Endothelial cell of umbilical vein (primary cell): ENCODE measurements around the gene MIER3. TPM values are rescaled to one million over a fixed set of nuclear protein-coding genes. Genes with fewer than 3 reads are reported as not detected.

ENCODE experiments used
- BruUV-seq: library from RNA; stranded (reverse); fragments of 400-500 nt; replicated peaks from 2 replicates; lab custom pipeline; 2021; lab: Mats Ljungman, UMichigan
- CTCF ChIA-PET: fragments of 300-600, 350-600 bp; sonication (Branson Sonifier 250); formaldehyde crosslinking; loops from one replicate; lab custom pipeline; 2021; ENCODE audit warnings: antibody characterized with exemption, inconsistent platforms; lab: Charles Lee
- POLR2A ChIA-PET: fragments of 300-600, 350-600 bp; sonication (Branson Sonifier 250); formaldehyde crosslinking; loops from one replicate; lab custom pipeline; 2021; ENCODE audit warnings: antibody characterized with exemption, inconsistent platforms; lab: Charles Lee
- DNase-seq: peaks from one replicate; pipeline ENCODE4 v3.0.0-alpha.2; 2011; ENCODE audit warnings: low read depth, low spot score
- FAIRE-seq: peaks from 2 replicates; lab custom pipeline; 2011; peaks lifted over from hg19 to GRCh38; lab: Jason Lieb, UNC
- H2AFZ ChIP-seq: 2 replicates; pipeline ENCODE4 v1.6.0; 2012; ENCODE audit warnings: low read depth, low read length, control low read depth, inconsistent platforms
- H3K27ac ChIP-seq: 2 replicates; pipeline ENCODE4 v1.5.1; 2011; ENCODE audit warnings: low read depth, mild to moderate bottlenecking, control low read depth, low read length, moderate library complexity; ENCODE audit not compliant: insufficient read depth
- H3K27me3 ChIP-seq, 2 experiments: 2 replicates each; pipeline versions ENCODE4 v1.6.0 to v1.6.1; 2011; ENCODE audit warnings: low read length in 2 of 2, mixed read lengths in 1 of 2; ENCODE audit not compliant: control insufficient read depth in 2 of 2, insufficient read depth in 2 of 2
- H3K36me3 ChIP-seq, 2 experiments: 2 replicates in 1 of 2; 3 replicates in 1 of 2; pipeline ENCODE4 v1.5.1; 2011; ENCODE audit warnings: low read length in 2 of 2, mild to moderate bottlenecking in 1 of 2, moderate library complexity in 1 of 2; ENCODE audit not compliant: control insufficient read depth in 2 of 2, insufficient read depth in 2 of 2; ENCODE audit errors: extremely low read depth in 1 of 2
- H3K4me1 ChIP-seq: 3 replicates; pipeline ENCODE4 v1.5.1; 2011; ENCODE audit warnings: mild to moderate bottlenecking, low read length; ENCODE audit not compliant: control insufficient read depth, insufficient read depth; ENCODE audit errors: extremely low read depth
- H3K4me2 ChIP-seq: 2 replicates; pipeline ENCODE4 v1.6.1; 2011; ENCODE audit warnings: low read length, control low read depth, mixed read lengths; ENCODE audit not compliant: insufficient read depth
- H3K4me3 ChIP-seq, 3 experiments: fragments of 200-600 bp in 1 of 3; sonication (generic), shearing (Covaris generic) in 1 of 3; replicated peaks in 1 of 3; 2 replicates each; pipeline ENCODE4 v1.5.1; 2011 to 2016; ENCODE audit warnings: control low read depth in 3 of 3, low read length in 3 of 3, mild to moderate bottlenecking in 2 of 3, inconsistent platforms in 1 of 3, low read depth in 1 of 3, moderate library complexity in 1 of 3; ENCODE audit not compliant: insufficient read depth in 1 of 3
- H3K79me2 ChIP-seq: 2 replicates; pipeline ENCODE4 v1.6.0; 2012; ENCODE audit warnings: low read length, inconsistent platforms; ENCODE audit not compliant: control insufficient read depth, insufficient read depth
- H3K9ac ChIP-seq: replicated peaks from 2 replicates; pipeline ENCODE3; 2011; ENCODE audit warnings: low read length, control low read depth; ENCODE audit not compliant: insufficient read depth; ENCODE audit errors: extremely low read depth
- H3K9me1 ChIP-seq: replicated peaks from 3 replicates; pipeline ENCODE4 v1.6.0; 2011; ENCODE audit warnings: mild to moderate bottlenecking, low read length; ENCODE audit not compliant: control insufficient read depth, insufficient read depth; ENCODE audit errors: extremely low read depth
- H3K9me3 ChIP-seq: replicated peaks from 2 replicates; pipeline ENCODE4 v1.5.1; 2012; ENCODE audit warnings: low read length, inconsistent platforms; ENCODE audit not compliant: control insufficient read depth, insufficient read depth
- H4K20me1 ChIP-seq: replicated peaks from 2 replicates; pipeline ENCODE3; 2011; ENCODE audit warnings: mild to moderate bottlenecking, low read length; ENCODE audit not compliant: control insufficient read depth, insufficient read depth; ENCODE audit errors: extremely low read depth
- CTCF ChIP-seq, 2 donors: IDR thresholded peaks; 1 replicate in 1 of 2; 2 replicates in 1 of 2; pipeline ENCODE4 v1.5.1; 2011; ENCODE audit warnings: low read length in 2 of 2, mild to moderate bottlenecking in 2 of 2, moderate library complexity in 2 of 2, control low read depth in 1 of 2, inconsistent platforms in 1 of 2, low read depth in 1 of 2; ENCODE audit not compliant: insufficient read depth in 1 of 2; ENCODE audit errors: extremely low read depth in 1 of 2
- EZH2 ChIP-seq: IDR thresholded peaks from 2 replicates; pipeline ENCODE4 v1.6.1; 2012; ENCODE audit warnings: borderline replicate concordance, low read depth, mild to moderate bottlenecking, moderate library complexity, low read length, inconsistent platforms; ENCODE audit not compliant: severe bottlenecking
- FOS ChIP-seq: IDR thresholded peaks from 2 replicates; pipeline ENCODE4 v1.6.1; 2011; ENCODE audit warnings: mild to moderate bottlenecking, low read length, moderate library complexity, borderline replicate concordance; ENCODE audit not compliant: insufficient read depth
- GATA2 ChIP-seq: IDR thresholded peaks from 2 replicates; pipeline ENCODE4 v1.7.0; 2011; ENCODE audit warnings: low read depth, mild to moderate bottlenecking, moderate library complexity, mixed read lengths, low read length; ENCODE audit not compliant: insufficient read length, insufficient read depth
- JUN ChIP-seq: IDR thresholded peaks from 2 replicates; pipeline ENCODE4 v1.6.1; 2011; ENCODE audit warnings: borderline replicate concordance, low read depth; ENCODE audit not compliant: insufficient read length, insufficient read depth
- MAX ChIP-seq: IDR thresholded peaks from 2 replicates; pipeline ENCODE4 v1.6.1; 2011; ENCODE audit not compliant: insufficient read depth, insufficient read length
- MYC ChIP-seq: IDR thresholded peaks from one replicate; pipeline ENCODE4 v1.6.1; 2011; ENCODE audit warnings: mild to moderate bottlenecking, low read depth, low read length
- POLR2A ChIP-seq: IDR thresholded peaks from 2 replicates; pipeline ENCODE4 v1.6.1; 2012; ENCODE audit warnings: low read depth, mild to moderate bottlenecking, control low read depth, low read length
- POLR2AphosphoS5 ChIP-seq: IDR thresholded peaks from 2 replicates; pipeline ENCODE4 v1.6.1; 2012; ENCODE audit warnings: low read depth, mild to moderate bottlenecking, control low read depth, low read length, moderate library complexity; ENCODE audit not compliant: insufficient read depth
- dilution Hi-C: fragments of 300-500 bp; cut with MboI; formaldehyde crosslinking; loops from one replicate; pipeline ENCODE4 v1.15.0; 2019; ENCODE audit warnings: low sequenced_read_pairs; ENCODE audit not compliant: extremely low pct_ligation_motif_present
- intact Hi-C: fragments of 100-400 bp; cut with micrococcal nuclease; formaldehyde crosslinking; loops from one replicate; pipeline ENCODE4 v1.10.0; 2022
- polyA plus RNA-seq, 4 experiments: library from polyadenylated mRNA; depleted of rRNA in 3 of 4; stranded (reverse) in 3 of 4; unstranded in 1 of 4; fragments of >200 nt; gene quantifications; 2 replicates each; pipeline versions ENCODE4 v1.2.1 to v1.2.3, GENCODE V29; 2011 to 2012; ENCODE audit warnings: missing spikeins in 1 of 4
- total RNA-seq: library from RNA; stranded (reverse); gene quantifications from 2 replicates; pipeline ENCODE4 v1.2.3, GENCODE V29; 2021

MIER3 gene
- total and polyA plus RNA-seq, 2 donors (not counting 3 experiments of a cell fraction or from before 2014, with no cell fraction given), result 6.6 to 20.5 TPM

GRCh38 chr5:56947052-56947451 lies 4.9 kb downstream of the MIER3 start:
- FAIRE-seq (no peak), DNase-seq (no peak)
- Histone ChIP-seq H3K9me1 (no peaks in the 10 kb centered on the region), H3K4me1 (peaks cover 7% of the 10 kb centered on the region), H3K9me3 (no peaks in the 10 kb centered on the region), H3K27ac (no peak overlapping the region), H3K27me3 (no peaks in the 10 kb centered on the region), H3K4me3 (no peak overlapping the region), H3K9ac (no peak overlapping the region), H2AFZ (no peak overlapping the region), H3K79me2 (peaks cover 23% of the 10 kb centered on the region), H3K4me2 (no peak overlapping the region), H3K36me3 (peaks cover 4 to 9% of the 10 kb centered on the region in 2 experiments), H4K20me1 (peaks cover 5% of the 10 kb centered on the region)
- ChIA-PET CTCF (no interaction called here), POLR2A (no interaction called here)
- no peak for TF ChIP-seq CTCF (IDR thresholded peaks at IDR 0.05; ENCODE audit: extremely low read depth in 1 of 2, insufficient read depth in 1 of 2, low read depth in 1 of 2, low read length in 2 of 2)
- TF ChIP-seq FOS, result no peak
- TF ChIP-seq EZH2, result no peak
- no peak for TF ChIP-seq MAX
- no peak for TF ChIP-seq JUN
- no TSS peak for BruUV-seq
- intact Hi-C loops (no loop called here), dilution Hi-C loops (no loop called here)

- TF ChIP-seq MYC (no peak), FOS (no peak), EZH2 (no peak), POLR2A (no peak), GATA2 (no peak), JUN (no peak), MAX (no peak), CTCF (IDR thresholded peaks at IDR 0.05; ENCODE audit: extremely low read depth in 1 of 2, insufficient read depth in 1 of 2, low read depth in 1 of 2, low read length in 2 of 2) (no peak), POLR2AphosphoS5 (no peak)
- Histone ChIP-seq H3K27me3 (no peaks in the 10 kb centered on the region), H4K20me1 (no peaks in the 10 kb centered on the region), H3K27ac (no peak overlapping the region), H3K36me3 (peaks cover 12 to 28% of the 10 kb centered on the region in 2 experiments), H3K79me2 (no peaks in the 10 kb centered on the region), H3K9ac (no peak overlapping the region), H2AFZ (no peak overlapping the region), H3K4me2 (no peak overlapping the region), H3K4me3 (no peak overlapping the region), H3K9me1 (no peaks in the 10 kb centered on the region), H3K9me3 (no peaks in the 10 kb centered on the region), H3K4me1 (no peaks in the 10 kb centered on the region)
- CTCF ChIA-PET, result no interaction called here
- FAIRE-seq (no peak), DNase-seq (no peak)
- POLR2A ChIA-PET, result no interaction called here
- intact Hi-C loops, result no loop called here
- dilution Hi-C loops, result no loop called here
- no TSS peak for BruUV-seq
Measured at GRCh38 chr5:56941981-56942380, 9.9 kb downstream of the MIER3 start.
